ENCODE results near the gene FLYWCH1. TPM values are rescaled to one million over a fixed set of nuclear protein-coding genes. Genes with fewer than 3 reads are reported as not detected.

FLYWCH1 gene
- total RNA-seq, 1 donor from 2014 or later = 63.9 TPM

DNA sequence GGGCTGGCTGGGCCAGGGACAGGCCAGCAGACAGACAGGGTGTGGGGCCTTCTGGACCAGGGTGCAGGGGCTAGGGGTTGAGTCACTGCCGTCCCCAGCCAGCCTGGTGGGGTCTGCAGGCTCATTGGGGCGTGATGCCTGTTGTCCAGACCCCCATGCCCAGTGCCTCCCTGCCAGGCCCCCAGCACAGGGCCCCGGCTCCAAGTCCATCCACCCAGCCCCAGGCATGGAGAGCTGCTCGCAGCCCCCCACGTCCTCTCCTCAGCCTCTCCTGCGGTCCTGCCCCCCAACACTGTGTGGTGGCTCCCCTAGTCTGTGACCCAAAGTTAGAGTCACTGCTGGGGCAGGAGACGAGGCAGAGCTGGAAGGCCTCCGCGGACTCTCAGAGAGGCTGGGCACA, 75.6 kb downstream of the FLYWCH1 start:
- Mint-ChIP-seq H3K4me3 (no peak overlapping the region), H3K4me1 (peaks cover 7% of the 10 kb centered on the region), H3K9me3 (no peaks in the 10 kb centered on the region), H3K27me3 (peaks cover 8% of the 10 kb centered on the region), H3K36me3 (ENCODE audit: low read depth) (no peaks in the 10 kb centered on the region), H3K27ac (no peak overlapping the region)
- DNase-seq = no peak
- intact Hi-C loops (cut with micrococcal nuclease) = no loop called here

DNA sequence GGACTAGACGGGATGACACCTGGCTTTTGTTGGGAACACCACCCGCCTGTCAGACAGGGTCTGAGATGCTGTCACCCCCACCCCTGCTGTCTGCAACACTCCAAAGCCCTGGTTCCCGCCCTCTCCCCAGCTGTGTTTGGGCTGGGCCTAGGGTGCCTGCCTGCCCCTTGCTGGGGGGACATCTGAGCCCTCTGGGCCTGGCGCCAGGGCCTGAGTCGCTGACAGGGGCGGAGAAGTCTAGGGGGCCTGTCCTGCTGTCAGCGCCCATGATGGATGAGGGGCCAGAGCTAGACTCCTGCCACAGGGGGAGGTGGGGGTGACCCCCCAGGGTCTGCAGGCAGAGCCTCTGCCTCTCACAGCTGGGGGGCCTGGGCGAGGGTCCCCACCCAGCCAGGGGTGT, 76.1 kb downstream of the FLYWCH1 start:
- Mint-ChIP-seq H3K27me3 (peaks cover 6% of the 10 kb centered on the region), H3K9me3 (no peaks in the 10 kb centered on the region), H3K36me3 (ENCODE audit: low read depth) (no peaks in the 10 kb centered on the region), H3K4me1 (peaks cover 6% of the 10 kb centered on the region), H3K4me3 (no peak overlapping the region), H3K27ac (no peak overlapping the region)
- no peak for DNase-seq
- intact Hi-C loops (cut with micrococcal nuclease) = no loop called here

DNA sequence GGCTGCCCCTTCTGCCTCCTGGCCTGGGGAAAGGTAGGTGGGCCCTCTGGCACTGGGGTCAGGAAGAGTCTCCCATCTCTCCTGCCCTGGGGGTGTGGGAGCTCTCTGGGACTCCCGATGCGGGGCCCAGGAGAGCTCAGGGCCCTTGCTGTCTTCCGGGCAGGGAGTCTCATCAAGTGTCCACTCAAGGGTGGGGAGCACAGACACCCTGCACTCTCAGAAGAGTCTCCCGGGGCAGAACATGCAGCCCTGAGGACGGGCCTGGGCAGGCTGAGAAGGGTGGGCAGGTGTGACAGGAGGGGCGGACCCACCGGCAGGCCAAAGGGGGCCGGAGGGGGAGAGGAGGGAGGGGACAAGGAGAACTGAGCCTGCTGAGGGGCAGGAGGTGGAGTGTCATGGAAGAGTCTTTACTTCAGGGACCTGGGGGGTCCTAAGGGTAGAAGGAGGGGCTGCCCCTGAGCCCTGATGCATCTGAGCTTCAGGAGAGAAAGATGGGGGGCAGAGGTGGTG, 76.9 kb downstream of the FLYWCH1 start:
- DNase-seq = no peak
- intact Hi-C loops (cut with micrococcal nuclease) = no loop called here
- peaks cover 6% of the 10 kb centered on the region for H3K27me3 Mint-ChIP-seq
- no peak overlapping the region for H3K27ac Mint-ChIP-seq
- no peaks in the 10 kb centered on the region for H3K9me3 Mint-ChIP-seq
- peaks cover 3% of the 10 kb centered on the region for H3K4me1 Mint-ChIP-seq
- H3K4me3 Mint-ChIP-seq = no peak overlapping the region
- no peaks in the 10 kb centered on the region for H3K36me3 Mint-ChIP-seq (ENCODE audit: low read depth)

DNA sequence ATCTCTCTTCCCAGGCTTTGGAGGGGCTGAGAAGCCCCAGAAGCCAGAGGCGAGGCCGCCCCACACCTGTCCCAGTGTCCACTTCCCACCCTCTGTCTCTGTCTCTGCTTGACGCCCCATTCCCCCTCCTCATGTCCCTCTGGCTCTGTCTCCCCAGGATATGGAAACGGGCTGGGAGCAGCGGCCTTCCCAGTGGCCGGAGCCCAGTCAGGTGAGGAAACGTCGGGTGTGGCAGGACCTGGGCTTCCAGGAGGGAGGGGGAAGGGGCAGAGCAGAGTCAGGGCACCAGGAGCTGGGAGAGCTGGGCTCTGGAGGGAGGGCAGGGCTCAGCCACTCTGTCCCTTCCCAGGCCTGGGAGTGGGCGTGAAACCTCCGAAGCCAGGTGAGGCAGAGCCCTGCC, 79.2 kb downstream of the FLYWCH1 start:
- intact Hi-C loops (cut with micrococcal nuclease) = no loop called here
- Mint-ChIP-seq H3K4me1 (no peaks in the 10 kb centered on the region), H3K36me3 (ENCODE audit: low read depth) (no peaks in the 10 kb centered on the region), H3K9me3 (no peaks in the 10 kb centered on the region), H3K27ac (no peak overlapping the region), H3K4me3 (no peak overlapping the region), H3K27me3 (peaks cover 3% of the 10 kb centered on the region)
- no peak for DNase-seq

DNA sequence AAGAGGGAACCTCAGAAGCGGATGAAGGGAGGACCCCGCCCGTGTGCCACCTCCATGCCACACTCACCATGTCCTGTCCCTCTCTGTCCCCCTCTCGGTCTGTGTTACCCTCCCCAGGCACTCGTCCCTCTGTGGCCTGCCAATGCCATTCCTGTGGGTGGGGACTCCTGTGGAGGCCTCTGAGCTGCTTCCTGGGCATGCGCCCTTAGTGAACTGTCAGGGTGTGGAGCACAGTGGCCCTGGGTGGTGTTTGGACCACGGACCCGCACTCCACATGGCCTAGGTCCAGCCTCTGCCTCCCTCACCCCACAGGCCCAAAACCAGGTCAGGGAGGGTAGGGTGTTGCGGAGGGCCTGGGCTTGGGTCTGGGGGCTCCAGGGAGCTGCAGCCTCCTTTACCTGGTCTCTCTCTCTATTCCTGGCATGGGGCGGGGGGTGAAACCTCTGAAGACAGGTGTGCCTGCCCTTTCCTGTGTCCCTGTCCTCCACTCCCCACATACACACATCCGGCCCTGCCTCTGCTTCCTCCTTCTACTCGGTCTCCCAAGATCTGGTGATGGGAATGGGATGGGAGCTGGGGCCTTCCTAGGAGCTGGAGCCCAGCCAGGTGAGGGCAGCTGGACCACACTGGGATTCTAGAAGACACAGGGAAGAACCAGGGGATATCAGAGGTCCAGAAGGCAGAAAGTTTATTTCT, 80.0 kb downstream of the FLYWCH1 start:
- H3K27ac Mint-ChIP-seq = no peak overlapping the region
- H3K4me3 Mint-ChIP-seq = no peak overlapping the region
- H3K4me1 Mint-ChIP-seq = no peaks in the 10 kb centered on the region
- intact Hi-C loops (cut with micrococcal nuclease) = no loop called here
- DNase-seq = no peak
- peaks cover 3% of the 10 kb centered on the region for H3K27me3 Mint-ChIP-seq
- no peaks in the 10 kb centered on the region for H3K9me3 Mint-ChIP-seq
- H3K36me3 Mint-ChIP-seq (ENCODE audit: low read depth) = no peaks in the 10 kb centered on the region

DNA sequence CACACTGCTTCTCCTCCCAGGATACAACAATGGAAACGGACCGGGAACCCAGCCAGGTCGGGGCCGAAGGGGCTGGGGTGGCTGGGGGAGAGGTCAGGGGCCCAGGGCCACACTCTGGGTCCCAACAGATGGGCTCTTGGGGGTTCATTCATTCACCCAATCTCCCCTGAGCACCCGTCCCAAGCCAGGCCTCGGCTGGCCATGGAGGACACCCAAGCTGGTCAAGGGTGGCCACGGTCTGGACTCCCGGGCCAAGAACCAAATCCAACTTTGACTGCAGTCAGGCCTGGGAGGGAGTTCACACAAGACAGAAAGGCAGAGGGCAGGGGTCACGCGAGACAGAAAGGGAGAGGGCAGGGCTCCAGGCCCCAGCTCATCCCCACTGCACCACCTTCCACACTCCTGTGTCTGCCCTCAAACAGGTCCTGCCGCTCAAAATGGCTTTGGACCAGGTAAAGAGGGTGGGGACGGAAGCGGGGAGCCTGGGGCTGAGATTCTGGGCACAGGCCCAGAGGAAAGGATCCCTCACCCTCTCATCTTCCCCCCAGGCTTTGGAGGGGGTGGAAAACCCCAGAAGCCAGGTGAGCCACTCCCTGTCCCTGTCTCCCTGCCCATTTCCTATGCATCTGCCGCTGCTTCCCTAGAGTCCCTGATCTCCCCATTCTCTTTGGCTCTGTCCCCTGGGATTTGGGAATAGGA, 80.8 kb downstream of the FLYWCH1 start:
- intact Hi-C loops (cut with micrococcal nuclease) = no loop called here
- Mint-ChIP-seq H3K27me3 (peaks cover 3% of the 10 kb centered on the region), H3K4me3 (no peak overlapping the region), H3K4me1 (no peaks in the 10 kb centered on the region), H3K9me3 (no peaks in the 10 kb centered on the region), H3K36me3 (ENCODE audit: low read depth) (no peaks in the 10 kb centered on the region), H3K27ac (no peak overlapping the region)
- DNase-seq = no peak

DNA sequence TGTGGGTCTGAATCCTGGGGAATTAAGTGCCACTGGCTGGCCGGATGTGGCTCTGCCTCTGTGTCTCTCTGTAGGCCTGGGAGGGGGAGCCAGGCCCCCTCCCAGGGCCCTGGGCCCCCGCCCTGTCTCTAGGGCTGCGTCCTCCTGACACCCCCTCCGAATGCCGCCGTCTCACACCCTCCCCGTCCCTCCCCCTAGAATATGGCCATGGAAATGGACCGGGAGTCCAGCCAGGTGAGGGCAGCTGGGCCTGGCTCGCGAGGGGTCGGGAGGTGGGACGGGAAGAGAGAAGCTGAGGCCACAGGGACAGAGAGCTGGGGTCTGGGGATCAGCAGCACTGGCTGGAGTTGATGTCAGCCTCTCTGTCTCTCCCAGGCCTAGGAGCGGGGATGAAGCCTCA, 84.6 kb downstream of the FLYWCH1 start:
- intact Hi-C loops (cut with micrococcal nuclease) = no loop called here
- Mint-ChIP-seq H3K27ac (no peak overlapping the region), H3K4me1 (no peaks in the 10 kb centered on the region), H3K27me3 (peaks cover 5% of the 10 kb centered on the region), H3K9me3 (no peaks in the 10 kb centered on the region), H3K36me3 (ENCODE audit: low read depth) (no peaks in the 10 kb centered on the region), H3K4me3 (no peak overlapping the region)
- DNase-seq = no peak

DNA sequence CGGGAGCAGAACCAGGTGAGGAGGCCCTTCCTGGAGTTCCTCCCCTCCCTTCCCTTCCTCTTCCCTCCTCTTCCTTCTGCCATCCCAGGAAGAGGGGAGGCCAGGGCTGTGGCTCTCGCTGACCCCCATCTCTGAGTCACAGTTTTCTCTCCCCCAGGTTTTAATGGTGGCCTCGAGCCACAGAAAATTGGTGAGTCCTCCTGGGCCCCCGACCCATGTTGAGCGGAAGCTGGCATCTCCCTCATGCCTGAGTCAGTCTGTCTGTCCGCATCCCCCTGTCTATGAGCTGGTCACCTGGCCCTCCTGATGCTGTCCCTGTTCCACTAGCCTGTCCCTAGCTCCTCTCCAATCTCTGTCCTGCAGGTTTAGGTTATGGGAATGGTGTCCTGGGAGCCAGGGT, 88.2 kb downstream of the FLYWCH1 start:
- Mint-ChIP-seq H3K36me3 (ENCODE audit: low read depth) (no peaks in the 10 kb centered on the region), H3K27ac (no peak overlapping the region), H3K4me1 (peaks cover 3% of the 10 kb centered on the region), H3K27me3 (peaks cover 5% of the 10 kb centered on the region), H3K4me3 (no peak overlapping the region), H3K9me3 (no peaks in the 10 kb centered on the region)
- no peak for DNase-seq
- intact Hi-C loops (cut with micrococcal nuclease) = loop anchor here (5.0 kb wide), 2 partner anchors 42 to 57 kb away; no protein-coding TSS in a partner anchor

DNA sequence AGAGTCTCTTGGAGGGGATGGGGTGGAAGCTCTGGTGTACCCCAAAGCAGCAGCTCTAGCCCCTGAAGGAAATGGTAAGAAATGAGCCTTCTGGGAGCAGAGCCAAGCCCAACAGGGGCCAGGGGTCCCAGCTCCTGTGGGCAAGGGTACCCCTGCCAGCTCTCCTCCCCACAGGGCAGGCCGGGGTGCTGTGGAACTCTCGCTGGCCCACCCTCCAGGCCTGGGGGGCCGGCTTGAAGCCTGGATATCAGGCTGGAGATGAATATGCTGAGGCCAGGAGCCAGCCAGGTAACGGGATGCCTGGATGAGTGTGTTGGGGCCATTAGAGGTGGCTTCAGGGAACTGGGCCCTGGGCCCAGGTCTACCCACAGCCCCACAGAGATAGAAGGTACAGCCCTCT, 88.8 kb downstream of the FLYWCH1 start:
- no peak for DNase-seq
- no peak overlapping the region for H3K27ac Mint-ChIP-seq
- peaks cover 3% of the 10 kb centered on the region for H3K4me1 Mint-ChIP-seq
- H3K36me3 Mint-ChIP-seq (ENCODE audit: low read depth) = no peaks in the 10 kb centered on the region
- intact Hi-C loops (cut with micrococcal nuclease) = loop anchor here (5.0 kb wide), 2 partner anchors 42 to 57 kb away; no protein-coding TSS in a partner anchor
- H3K4me3 Mint-ChIP-seq = no peak overlapping the region
- H3K27me3 Mint-ChIP-seq = peaks cover 5% of the 10 kb centered on the region
- H3K9me3 Mint-ChIP-seq = no peaks in the 10 kb centered on the region

Other genes starting within 250 kb of the FLYWCH1 start
- 54.4 and 57.0 TPM in 2 replicates for gene KCTD5, start 229.4 kb upstream of the FLYWCH1 start, total RNA-seq
- 1.8 and 2.0 TPM in 2 replicates for gene PRSS27, start 191.7 kb upstream of the FLYWCH1 start, total RNA-seq
- 635 and 680 TPM in 2 replicates for gene SRRM2, start 159.3 kb upstream of the FLYWCH1 start, total RNA-seq
- 241 and 259 TPM in 2 replicates for gene ELOB, start 134.7 kb upstream of the FLYWCH1 start, total RNA-seq
- gene PRSS33, start 124.4 kb upstream of the FLYWCH1 start, total RNA-seq = not detected in 2 replicates
- gene PRSS41, start 113.5 kb upstream of the FLYWCH1 start, total RNA-seq = not detected in 2 replicates
- gene PRSS21, start 94.7 kb upstream of the FLYWCH1 start, total RNA-seq = 10.2 and 11.8 TPM in 2 replicates
- gene ZG16B, start 81.6 kb upstream of the FLYWCH1 start, total RNA-seq = 9.3 and 11.0 TPM in 2 replicates
- not detected in 2 replicates for gene PRSS22, start 53.8 kb upstream of the FLYWCH1 start, total RNA-seq
- 21.2 and 22.2 TPM in 2 replicates for gene FLYWCH2, start 28.7 kb upstream of the FLYWCH1 start, total RNA-seq
- 0.17 and 0.28 TPM in 2 replicates for gene KREMEN2, start 52.3 kb downstream of the FLYWCH1 start, total RNA-seq
- 41.0 and 43.3 TPM in 2 replicates for gene PAQR4, start 57.4 kb downstream of the FLYWCH1 start, total RNA-seq
- gene PKMYT1, start 68.5 kb downstream of the FLYWCH1 start, total RNA-seq = 152 TPM in 2 replicates
- gene CLDN9, start 101.0 kb downstream of the FLYWCH1 start, total RNA-seq = not detected in 2 replicates
- not detected in 2 replicates for gene CLDN6, start 106.3 kb downstream of the FLYWCH1 start, total RNA-seq
- 7.3 TPM in 2 replicates for gene TNFRSF12A, start 108.4 kb downstream of the FLYWCH1 start, total RNA-seq
- gene HCFC1R1, start 112.0 kb downstream of the FLYWCH1 start, total RNA-seq = 29.4 TPM in 2 replicates
- gene THOC6, start 112.1 kb downstream of the FLYWCH1 start, total RNA-seq = 55.3 and 57.0 TPM in 2 replicates
- 0.43 and 0.63 TPM in 2 replicates for gene BICDL2, start 125.0 kb downstream of the FLYWCH1 start, total RNA-seq
- 8.1 and 10.2 TPM in 2 replicates for gene MMP25, start 134.6 kb downstream of the FLYWCH1 start, total RNA-seq
- gene IL32, start 153.7 kb downstream of the FLYWCH1 start, total RNA-seq = 918 and 934 TPM in 2 replicates
- not detected in 2 replicates for gene ZSCAN10, start 187.4 kb downstream of the FLYWCH1 start, total RNA-seq
- gene ZNF205, start 200.7 kb downstream of the FLYWCH1 start, total RNA-seq = 0.21 and 0.47 TPM in 2 replicates
- 9.5 and 10.6 TPM in 2 replicates for gene ZNF213, start 223.1 kb downstream of the FLYWCH1 start, total RNA-seq